Activated naive CD8-positive, alpha-beta T cell (primary cell): ENCODE measurements around the gene GDA.

ENCODE experiments used
- H3K27ac Mint-ChIP-seq: one replicate; pipeline ENCODE4 v1.8.0; 2021; ENCODE audit warnings: mixed read lengths
- H3K27me3 Mint-ChIP-seq: one replicate; pipeline ENCODE4 v1.8.0; 2021; ENCODE audit warnings: mixed read lengths
- H3K36me3 Mint-ChIP-seq: one replicate; pipeline ENCODE4 v1.8.0; 2021; ENCODE audit warnings: mixed read lengths
- H3K4me1 Mint-ChIP-seq: one replicate; pipeline ENCODE4 v1.8.0; 2021; ENCODE audit warnings: low read depth, mixed read lengths
- H3K4me3 Mint-ChIP-seq: one replicate; pipeline ENCODE4 v1.8.0; 2021; ENCODE audit warnings: mild to moderate bottlenecking, mixed read lengths
- H3K9me3 Mint-ChIP-seq: one replicate; pipeline ENCODE4 v1.8.0; 2021; ENCODE audit warnings: low read depth, mixed read lengths

GDA gene

GRCh38 chr9:72165821-72166547 lies 16.7 kb downstream of the GDA start:
- H3K36me3 Mint-ChIP-seq = no peaks in the 10 kb centered on the region
- no peaks in the 10 kb centered on the region for H3K9me3 Mint-ChIP-seq
- H3K27me3 Mint-ChIP-seq = peaks cover 3% of the 10 kb centered on the region
- H3K27ac Mint-ChIP-seq = no peak overlapping the region
- no peak overlapping the region for H3K4me3 Mint-ChIP-seq
- H3K4me1 Mint-ChIP-seq = no peaks in the 10 kb centered on the region

- Mint-ChIP-seq H3K4me1 (no peaks in the 10 kb centered on the region), H3K36me3 (no peaks in the 10 kb centered on the region), H3K4me3 (no peak overlapping the region), H3K9me3 (no peaks in the 10 kb centered on the region), H3K27ac (no peak overlapping the region), H3K27me3 (peaks cover 3% of the 10 kb centered on the region)
These were observed 18.8 kb downstream of the GDA start for GRCh38 chr9:72168075-72168474.

- H3K4me1 Mint-ChIP-seq = no peaks in the 10 kb centered on the region
- H3K4me3 Mint-ChIP-seq = no peak overlapping the region
- peaks cover 2% of the 10 kb centered on the region for H3K27me3 Mint-ChIP-seq
- H3K9me3 Mint-ChIP-seq = no peaks in the 10 kb centered on the region
- H3K27ac Mint-ChIP-seq = no peak overlapping the region
- H3K36me3 Mint-ChIP-seq = no peaks in the 10 kb centered on the region
These were observed 19.9 kb downstream of the GDA start for GRCh38 chr9:72169178-72169577.

GRCh38 chr9:72173080-72173479 lies 23.8 kb downstream of the GDA start:
- Mint-ChIP-seq H3K4me1 (no peaks in the 10 kb centered on the region), H3K4me3 (no peak overlapping the region), H3K27me3 (peaks cover 2% of the 10 kb centered on the region), H3K36me3 (no peaks in the 10 kb centered on the region), H3K9me3 (no peaks in the 10 kb centered on the region), H3K27ac (no peak overlapping the region)

GRCh38 chr9:72185561-72185960 lies 36.3 kb downstream of the GDA start:
- H3K27me3 Mint-ChIP-seq = peaks cover 4% of the 10 kb centered on the region
- no peaks in the 10 kb centered on the region for H3K4me1 Mint-ChIP-seq
- no peak overlapping the region for H3K27ac Mint-ChIP-seq
- no peak overlapping the region for H3K4me3 Mint-ChIP-seq
- H3K9me3 Mint-ChIP-seq = peaks cover 11% of the 10 kb centered on the region
- peaks cover 6% of the 10 kb centered on the region for H3K36me3 Mint-ChIP-seq

- no peak overlapping the region for H3K4me3 Mint-ChIP-seq
- H3K9me3 Mint-ChIP-seq = peaks cover 10% of the 10 kb centered on the region
- H3K4me1 Mint-ChIP-seq = no peaks in the 10 kb centered on the region
- no peak overlapping the region for H3K27ac Mint-ChIP-seq
- H3K27me3 Mint-ChIP-seq = peaks cover 8% of the 10 kb centered on the region
- peaks cover 5% of the 10 kb centered on the region for H3K36me3 Mint-ChIP-seq
These were observed 38.0 kb downstream of the GDA start for GRCh38 chr9:72187121-72187695.

GRCh38 chr9:72188232-72188631 lies 39.0 kb downstream of the GDA start:
- H3K27me3 Mint-ChIP-seq = peaks cover 10% of the 10 kb centered on the region
- H3K27ac Mint-ChIP-seq = no peak overlapping the region
- H3K36me3 Mint-ChIP-seq = peaks cover 4% of the 10 kb centered on the region
- peaks cover 5% of the 10 kb centered on the region for H3K9me3 Mint-ChIP-seq
- H3K4me3 Mint-ChIP-seq = no peak overlapping the region
- H3K4me1 Mint-ChIP-seq = no peaks in the 10 kb centered on the region

GRCh38 chr9:72193478-72193881 lies 44.2 kb downstream of the GDA start:
- H3K27ac Mint-ChIP-seq = no peak overlapping the region
- H3K27me3 Mint-ChIP-seq = peaks cover 9% of the 10 kb centered on the region
- no peak overlapping the region for H3K4me3 Mint-ChIP-seq
- no peaks in the 10 kb centered on the region for H3K9me3 Mint-ChIP-seq
- no peaks in the 10 kb centered on the region for H3K36me3 Mint-ChIP-seq
- no peaks in the 10 kb centered on the region for H3K4me1 Mint-ChIP-seq

- no peaks in the 10 kb centered on the region for H3K9me3 Mint-ChIP-seq
- H3K36me3 Mint-ChIP-seq = no peaks in the 10 kb centered on the region
- H3K27ac Mint-ChIP-seq = no peak overlapping the region
- no peaks in the 10 kb centered on the region for H3K27me3 Mint-ChIP-seq
- no peak overlapping the region for H3K4me3 Mint-ChIP-seq
- no peaks in the 10 kb centered on the region for H3K4me1 Mint-ChIP-seq
These were observed 50.0 kb downstream of the GDA start for GRCh38 chr9:72199238-72199637.

GRCh38 chr9:72200452-72200851 lies 51.2 kb downstream of the GDA start:
- Mint-ChIP-seq H3K27me3 (no peaks in the 10 kb centered on the region), H3K9me3 (no peaks in the 10 kb centered on the region), H3K36me3 (no peaks in the 10 kb centered on the region), H3K27ac (no peak overlapping the region), H3K4me3 (no peak overlapping the region), H3K4me1 (no peaks in the 10 kb centered on the region)

- no peak overlapping the region for H3K4me3 Mint-ChIP-seq
- no peaks in the 10 kb centered on the region for H3K9me3 Mint-ChIP-seq
- no peaks in the 10 kb centered on the region for H3K36me3 Mint-ChIP-seq
- H3K27ac Mint-ChIP-seq = no peak overlapping the region
- no peaks in the 10 kb centered on the region for H3K27me3 Mint-ChIP-seq
- H3K4me1 Mint-ChIP-seq = no peaks in the 10 kb centered on the region
These were observed 52.8 kb downstream of the GDA start for GRCh38 chr9:72202009-72202408.

- Mint-ChIP-seq H3K36me3 (no peaks in the 10 kb centered on the region), H3K27ac (no peak overlapping the region), H3K4me1 (no peaks in the 10 kb centered on the region), H3K27me3 (no peaks in the 10 kb centered on the region), H3K9me3 (no peaks in the 10 kb centered on the region), H3K4me3 (no peak overlapping the region)
These were observed 54.1 kb downstream of the GDA start for GRCh38 chr9:72203205-72203803.

- Mint-ChIP-seq H3K9me3 (no peaks in the 10 kb centered on the region), H3K27ac (no peak overlapping the region), H3K4me1 (no peaks in the 10 kb centered on the region), H3K36me3 (no peaks in the 10 kb centered on the region), H3K4me3 (no peak overlapping the region), H3K27me3 (no peaks in the 10 kb centered on the region)
These were observed 54.8 kb downstream of the GDA start for GRCh38 chr9:72204062-72204461.

- no peaks in the 10 kb centered on the region for H3K4me1 Mint-ChIP-seq
- no peak overlapping the region for H3K4me3 Mint-ChIP-seq
- H3K9me3 Mint-ChIP-seq = no peaks in the 10 kb centered on the region
- no peaks in the 10 kb centered on the region for H3K36me3 Mint-ChIP-seq
- H3K27ac Mint-ChIP-seq = no peak overlapping the region
- no peaks in the 10 kb centered on the region for H3K27me3 Mint-ChIP-seq
These were observed 56.3 kb downstream of the GDA start for GRCh38 chr9:72205513-72205912.

- Mint-ChIP-seq H3K27me3 (peaks cover 4% of the 10 kb centered on the region), H3K27ac (no peak overlapping the region), H3K9me3 (no peaks in the 10 kb centered on the region), H3K4me1 (no peaks in the 10 kb centered on the region), H3K36me3 (no peaks in the 10 kb centered on the region), H3K4me3 (no peak overlapping the region)
These were observed 58.0 kb downstream of the GDA start for GRCh38 chr9:72207278-72207677.

- Mint-ChIP-seq H3K4me3 (no peak overlapping the region), H3K27ac (no peak overlapping the region), H3K4me1 (no peaks in the 10 kb centered on the region), H3K36me3 (no peaks in the 10 kb centered on the region), H3K27me3 (peaks cover 9% of the 10 kb centered on the region), H3K9me3 (no peaks in the 10 kb centered on the region)
These were observed 61.3 kb downstream of the GDA start for GRCh38 chr9:72210522-72210921.
